Cardiac fibroblast (primary cell): Measurements from ENCODE around the gene IFIT1.

Source experiments
- DNase-seq, 2 donors: peaks; one replicate each; pipeline versions ENCODE4 v3.0.0 to v3.0.0-alpha.2; 2010; ENCODE audit warnings: low read depth in 2 of 2
- H3K4me3 ChIP-seq, 2 donors: replicated peaks in 1 of 2; 1 replicate in 1 of 2; 2 replicates in 1 of 2; pipeline ENCODE4 v1.5.1; 2011; ENCODE audit warnings: low read depth in 2 of 2, low read length in 2 of 2, mild to moderate bottlenecking in 2 of 2, moderate library complexity in 1 of 2
- TF ChIP-seq, protein P1 (sequence below): IDR thresholded peaks from one replicate; pipeline ENCODE4 v1.5.1; 2011; ENCODE audit warnings: low read depth, mild to moderate bottlenecking, low read length, inconsistent platforms

The IFIT1 gene

DNA sequence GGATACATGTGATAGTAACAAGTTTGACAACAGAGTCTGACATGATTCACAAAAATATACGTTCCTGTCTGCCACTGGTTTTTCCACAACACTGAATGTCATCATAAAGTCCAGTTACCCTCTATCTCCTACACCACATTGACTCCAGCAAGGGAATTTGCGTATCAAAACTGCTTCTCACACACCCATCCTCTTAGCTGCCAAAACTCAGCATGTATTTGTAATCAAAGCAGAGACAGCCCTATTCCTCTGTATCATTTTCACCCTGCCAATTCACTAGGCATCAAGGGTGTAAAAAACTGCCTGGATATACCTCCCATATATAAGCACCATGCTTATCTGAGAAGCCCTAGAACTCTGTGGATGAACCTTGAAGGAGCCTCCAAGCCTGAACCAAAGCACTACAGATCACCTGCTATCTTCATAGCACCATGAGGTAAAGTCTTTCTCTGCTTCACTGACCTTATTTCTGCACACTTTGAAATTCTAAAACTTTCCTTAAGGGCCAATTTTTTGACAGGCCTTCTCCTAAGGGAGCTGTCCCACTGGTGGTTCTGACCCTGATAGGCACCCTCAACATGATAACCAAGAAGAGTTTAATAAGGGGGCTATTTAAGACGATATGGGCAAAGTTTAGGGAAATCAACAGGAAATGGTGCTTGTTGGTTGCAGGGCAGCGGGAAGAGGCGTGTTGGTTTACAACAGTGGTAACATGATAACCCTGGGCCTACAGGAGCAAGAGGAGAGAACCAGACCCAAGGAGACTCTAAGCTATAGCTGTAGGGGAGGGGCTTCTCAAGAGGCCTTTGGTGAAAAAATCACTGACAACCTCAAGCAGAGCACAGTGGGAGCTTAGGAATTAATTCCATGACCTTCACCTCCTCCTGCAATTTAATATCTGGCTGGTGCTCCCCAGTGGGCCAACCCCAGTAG, 14.5 kb upstream of the IFIT1 start, which contains the start of gene IFIT1B:
IFIT1B (plus strand) TSS at position 352 of the 933 bp plus-strand sequence; CDS start at position 432, 80 bp downstream.
- TF ChIP-seq, protein P1, sequence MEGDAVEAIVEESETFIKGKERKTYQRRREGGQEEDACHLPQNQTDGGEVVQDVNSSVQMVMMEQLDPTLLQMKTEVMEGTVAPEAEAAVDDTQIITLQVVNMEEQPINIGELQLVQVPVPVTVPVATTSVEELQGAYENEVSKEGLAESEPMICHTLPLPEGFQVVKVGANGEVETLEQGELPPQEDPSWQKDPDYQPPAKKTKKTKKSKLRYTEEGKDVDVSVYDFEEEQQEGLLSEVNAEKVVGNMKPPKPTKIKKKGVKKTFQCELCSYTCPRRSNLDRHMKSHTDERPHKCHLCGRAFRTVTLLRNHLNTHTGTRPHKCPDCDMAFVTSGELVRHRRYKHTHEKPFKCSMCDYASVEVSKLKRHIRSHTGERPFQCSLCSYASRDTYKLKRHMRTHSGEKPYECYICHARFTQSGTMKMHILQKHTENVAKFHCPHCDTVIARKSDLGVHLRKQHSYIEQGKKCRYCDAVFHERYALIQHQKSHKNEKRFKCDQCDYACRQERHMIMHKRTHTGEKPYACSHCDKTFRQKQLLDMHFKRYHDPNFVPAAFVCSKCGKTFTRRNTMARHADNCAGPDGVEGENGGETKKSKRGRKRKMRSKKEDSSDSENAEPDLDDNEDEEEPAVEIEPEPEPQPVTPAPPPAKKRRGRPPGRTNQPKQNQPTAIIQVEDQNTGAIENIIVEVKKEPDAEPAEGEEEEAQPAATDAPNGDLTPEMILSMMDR = no peak
- H3K4me3 ChIP-seq = no peak within 1 kb of the TSS
- DNase-seq = no peak

DNA sequence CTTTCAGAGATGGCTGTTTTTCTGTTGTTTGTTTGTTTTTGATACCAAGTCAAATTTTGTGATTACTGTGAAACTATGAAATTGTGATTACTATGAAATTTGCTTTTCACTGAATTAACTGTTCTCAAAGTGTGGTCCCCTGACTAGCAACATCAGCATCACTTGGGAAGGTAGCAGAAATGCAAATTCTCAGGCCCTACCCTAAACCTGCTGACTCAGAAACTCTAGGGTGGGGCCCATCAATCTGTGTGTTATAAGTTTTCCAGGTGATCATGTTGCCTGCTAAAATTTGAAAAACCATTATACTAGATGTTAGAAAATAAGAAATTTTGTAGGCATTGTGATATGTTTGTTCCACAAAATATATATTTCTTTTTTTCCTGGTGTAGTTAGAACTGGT, 13.3 kb upstream of the IFIT1 start:
- DNase-seq = no peak
- TF ChIP-seq, protein P1 = no peak
- no peak overlapping the region for H3K4me3 ChIP-seq

DNA sequence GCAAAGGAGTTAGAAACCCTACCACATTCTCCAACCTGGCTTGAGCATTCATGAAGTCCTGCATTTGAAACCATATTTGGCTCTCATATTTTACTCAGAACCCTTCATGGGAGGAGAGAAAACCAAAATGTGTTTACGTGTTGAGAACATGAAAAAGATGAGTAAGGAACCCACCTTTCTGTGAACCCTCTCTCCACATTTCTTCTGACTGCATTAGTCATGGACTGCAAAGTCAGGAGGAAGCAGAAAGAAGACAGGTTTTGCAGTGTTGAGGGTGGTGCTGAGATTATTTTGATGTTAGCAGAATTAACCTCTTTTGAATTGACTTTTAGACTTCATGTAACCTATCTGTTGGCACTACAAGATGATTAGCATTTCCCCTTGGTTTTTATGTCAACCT, 9.7 kb upstream of the IFIT1 start:
- TF ChIP-seq, protein P1 = no peak
- H3K4me3 ChIP-seq = no peak overlapping the region
- no peak for DNase-seq

DNA sequence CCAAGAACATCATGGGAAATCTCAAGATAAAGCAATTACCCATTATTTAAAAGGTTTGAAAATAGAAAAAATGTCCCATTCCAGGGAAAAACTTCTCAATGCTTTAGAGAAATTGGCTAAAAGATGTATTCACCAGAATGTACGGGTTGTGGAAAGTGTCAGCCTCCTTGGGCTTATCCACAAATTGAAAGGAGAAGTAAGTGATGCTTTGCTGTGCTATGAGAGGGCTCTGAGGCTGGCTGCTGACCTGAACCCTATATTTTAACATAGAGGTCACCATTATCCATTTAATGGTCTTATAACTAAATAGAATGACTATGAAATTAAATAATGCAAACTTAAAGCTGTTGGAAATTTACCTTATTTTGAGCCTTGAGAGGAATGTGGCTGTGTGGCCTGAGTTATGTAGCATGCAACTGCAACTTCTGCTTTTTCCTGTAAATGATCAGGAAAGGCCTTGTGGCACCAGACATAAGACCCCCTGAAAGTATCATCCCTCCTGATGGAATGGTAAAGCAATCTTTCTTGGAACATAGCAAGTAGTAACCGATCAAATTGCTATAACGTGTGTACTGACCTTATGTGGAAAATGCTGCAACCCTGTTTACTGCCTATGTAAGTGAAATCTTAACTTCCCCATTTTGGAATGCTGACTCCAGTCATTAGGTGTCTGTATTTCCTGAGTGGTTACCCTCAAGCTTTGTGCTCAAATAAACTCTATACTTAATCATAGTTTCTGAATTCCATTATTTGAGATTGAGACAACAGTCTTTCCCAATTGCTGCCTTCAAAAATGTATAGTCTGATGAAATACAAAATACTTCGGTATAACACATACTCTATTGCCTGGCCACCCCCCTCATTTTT, 7.7 kb upstream of the IFIT1 start:
- H3K4me3 ChIP-seq = no peak overlapping the region
- TF ChIP-seq, protein P1 = no peak

DNA sequence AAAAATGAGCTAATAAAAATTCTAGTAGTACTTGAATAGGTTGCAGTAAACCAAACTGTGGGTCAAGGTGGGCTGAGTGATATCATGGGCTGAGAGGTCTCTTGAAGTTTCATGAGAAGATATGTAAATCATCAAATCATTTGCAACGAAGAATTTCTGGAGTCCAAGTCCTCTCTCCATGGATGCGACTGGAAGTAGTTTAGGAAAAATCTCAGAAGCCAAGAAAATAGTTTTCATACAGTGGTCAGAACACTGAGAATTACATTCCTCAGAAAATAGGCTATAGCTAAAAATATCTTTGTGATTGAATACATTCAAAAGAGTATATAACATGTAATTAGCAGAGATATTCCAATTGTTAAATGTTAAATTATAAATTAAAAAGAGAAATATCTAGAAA, 3.6 kb upstream of the IFIT1 start:
- TF ChIP-seq, protein P1 = no peak

More for the DNA sequence above, 7.7 kb upstream of the IFIT1 start:
- no peak for DNase-seq

DNA sequence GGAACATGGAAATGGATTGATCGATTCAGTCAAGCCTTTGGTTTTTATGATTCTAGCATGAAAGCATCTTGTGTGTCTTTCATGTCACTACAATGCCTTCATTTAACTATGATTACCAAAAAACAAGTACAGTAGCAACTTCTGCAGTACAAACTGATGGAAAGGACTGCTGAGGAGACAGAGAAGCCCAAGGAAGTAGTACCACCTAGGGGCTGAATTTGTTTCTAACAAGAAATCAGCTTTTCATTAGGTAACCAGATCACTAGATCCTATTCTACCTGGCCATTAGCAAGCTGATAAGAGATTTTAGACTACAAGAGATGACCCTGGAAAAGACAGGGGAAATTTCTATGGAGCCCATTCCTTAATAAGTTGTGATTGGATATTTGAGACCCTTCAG, 3.2 kb upstream of the IFIT1 start:
- peak; percentile 51 to 72 for DNase-seq
- TF ChIP-seq, protein P1 = peak; percentile 21
- H3K4me3 ChIP-seq = no peak overlapping the region

More for the DNA sequence above, 3.6 kb upstream of the IFIT1 start:
- no peak overlapping the region for H3K4me3 ChIP-seq
- DNase-seq = no peak
